ENCODE measurements around the gene DCBLD1. TPM values are rescaled to one million over a fixed set of nuclear protein-coding genes. Genes with fewer than 3 reads are reported as not detected.
A peak's percentile ranks its signal among the peaks of the same experiment; 100 is the strongest.

Gene DCBLD1
- total and polyA plus RNA-seq, 2 experiments from 2014 or later = 25.1 to 38.4 TPM

DNA sequence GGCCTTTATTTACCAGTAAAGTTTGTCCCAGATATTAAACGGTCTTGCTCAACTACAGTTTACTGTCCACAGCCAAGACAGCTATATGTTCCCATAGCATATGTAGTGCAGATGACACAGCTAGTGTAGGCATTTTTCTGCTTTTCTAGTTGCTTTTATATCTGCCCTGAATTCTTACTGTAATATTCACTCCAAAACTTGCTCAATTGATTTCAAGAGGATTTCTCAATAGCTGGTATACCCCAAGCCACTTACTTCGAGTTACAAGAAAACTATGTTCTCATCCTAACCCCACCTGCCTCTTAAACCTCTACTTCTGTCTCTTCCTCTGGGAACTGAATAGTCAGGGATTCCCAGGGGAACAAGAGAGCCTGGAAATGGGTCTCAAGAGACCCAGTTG lies 37.9 kb upstream of the DCBLD1 start:
- peak overlapping the region; percentile 56 for H3K4me2 ChIP-seq (ENCODE audit: unreplicated experiment)
- WGBS, 2 experiments (ENCODE audit: low coverage in 1 of 2, low lambda C conversion rate in 2 of 2, missing lambda C conversion rate in 2 of 2) = 27 to 31% methylated on average over 2 of the region's 2 CpGs

DNA sequence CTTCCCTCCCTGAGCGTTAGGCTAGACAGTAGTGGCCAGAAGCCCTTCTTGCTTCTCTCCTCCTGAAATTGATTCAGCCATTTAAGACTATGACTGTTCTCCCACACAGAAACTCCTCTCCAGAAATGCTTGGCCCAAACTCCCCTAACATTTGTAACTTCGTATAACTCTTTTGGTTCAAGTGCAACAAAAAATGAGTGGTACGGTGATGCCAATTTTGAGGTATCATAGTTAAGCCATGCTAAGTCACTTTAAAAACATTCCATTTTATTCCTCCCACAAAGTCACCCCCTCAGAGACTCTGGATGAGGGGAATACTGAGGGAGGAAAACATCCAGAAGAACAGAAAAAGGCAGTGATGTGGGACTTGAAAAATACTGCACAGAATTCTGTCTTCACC lies 35.6 kb upstream of the DCBLD1 start:
- Histone ChIP-seq H3K4me3 (no peak overlapping the region), H3F3A (ENCODE audit: insufficient read depth) (peaks cover 57% of the 10 kb centered on the region), H3K36me3 (ENCODE audit: low read depth) (no peaks in the 10 kb centered on the region), H3K9me3 (ENCODE audit: low read depth) (no peaks in the 10 kb centered on the region), H3K4me1 (ENCODE audit: insufficient read depth) (peaks cover 91% of the 10 kb centered on the region), H3K27me3 (replicated peaks; ENCODE audit: insufficient read depth) (no peaks in the 10 kb centered on the region), H3K27ac (peak overlapping the region; percentile 91), H3K9ac (no peak overlapping the region; the same call in 1 of the 2 replicates), H3K9me2 (ENCODE audit: insufficient read depth) (no peaks in the 10 kb centered on the region), H3K79me2 (ENCODE audit: insufficient read depth) (no peaks in the 10 kb centered on the region), H2AFZ (peak overlapping the region; percentile 31), H4K20me1 (ENCODE audit: insufficient read depth) (no peaks in the 10 kb centered on the region), H3K4me2 (ENCODE audit: unreplicated experiment) (peak overlapping the region; percentile 34)
- TF ChIP-seq EZH2phosphoT487 (IDR thresholded peaks at IDR 0.05; ENCODE audit: insufficient read depth, low read depth) = no peak
- no peak for TF ChIP-seq EZH2 (IDR thresholded peaks at IDR 0.05; ENCODE audit: insufficient read depth, poor library complexity, severe bottlenecking)
- in situ Hi-C loops (cut with MboI) = no loop called here
- WGBS, 2 experiments (ENCODE audit: low coverage in 1 of 2, low lambda C conversion rate in 2 of 2, missing lambda C conversion rate in 2 of 2) = 41 to 70% methylated on average over 3 of the region's 3 CpGs
- DNase-seq = peak; percentile 44

More for the DNA sequence above, 37.9 kb upstream of the DCBLD1 start:
- H3K79me2 ChIP-seq (ENCODE audit: insufficient read depth) = no peaks in the 10 kb centered on the region
- no peaks in the 10 kb centered on the region for H3K27me3 ChIP-seq (replicated peaks; ENCODE audit: insufficient read depth)
- H3F3A ChIP-seq (ENCODE audit: insufficient read depth) = peaks cover 68% of the 10 kb centered on the region
- no peaks in the 10 kb centered on the region for H3K9me3 ChIP-seq (ENCODE audit: low read depth)
- in situ Hi-C loops (cut with MboI) = no loop called here
- TF ChIP-seq EZH2 (IDR thresholded peaks at IDR 0.05; ENCODE audit: insufficient read depth, poor library complexity, severe bottlenecking) (no peak), EZH2phosphoT487 (IDR thresholded peaks at IDR 0.05; ENCODE audit: insufficient read depth, low read depth) (no peak)
- peaks cover 83% of the 10 kb centered on the region for H3K4me1 ChIP-seq (ENCODE audit: insufficient read depth)
- H3K9me2 ChIP-seq (ENCODE audit: insufficient read depth) = no peaks in the 10 kb centered on the region
- H3K9ac ChIP-seq = peak overlapping the region; percentile 25; the same call in 1 of the 2 replicates
- DNase-seq = peak; percentile 80
- H2AFZ ChIP-seq = no peak overlapping the region
- H4K20me1 ChIP-seq (ENCODE audit: insufficient read depth) = no peaks in the 10 kb centered on the region
- no peak overlapping the region for H3K4me3 ChIP-seq
- H3K27ac ChIP-seq = peak overlapping the region; percentile 77
- H3K36me3 ChIP-seq (ENCODE audit: low read depth) = no peaks in the 10 kb centered on the region

- in situ Hi-C loops (cut with MboI) = no loop called here
- Histone ChIP-seq H4K20me1 (ENCODE audit: insufficient read depth) (no peaks in the 10 kb centered on the region), H3K4me2 (ENCODE audit: unreplicated experiment) (peak overlapping the region; percentile 91), H3K9ac (peak overlapping the region; percentile 35), H3K4me1 (ENCODE audit: insufficient read depth) (peaks cover 80% of the 10 kb centered on the region), H3K27me3 (replicated peaks; ENCODE audit: insufficient read depth) (no peaks in the 10 kb centered on the region), H3K9me3 (ENCODE audit: low read depth) (no peaks in the 10 kb centered on the region), H3F3A (ENCODE audit: insufficient read depth) (peaks cover 45% of the 10 kb centered on the region), H3K27ac (peak overlapping the region; percentile 91), H3K36me3 (ENCODE audit: low read depth) (no peaks in the 10 kb centered on the region), H3K4me3 (peak overlapping the region; percentile 36; the same call in 1 of the 2 replicates), H2AFZ (peak overlapping the region; percentile 59), H3K79me2 (ENCODE audit: insufficient read depth) (no peaks in the 10 kb centered on the region), H3K9me2 (ENCODE audit: insufficient read depth) (no peaks in the 10 kb centered on the region)
- peak; percentile 20 for DNase-seq
- 49 to 51% methylated on average over 5 of the region's 5 CpGs for WGBS, 2 experiments (ENCODE audit: low coverage in 1 of 2, low lambda C conversion rate in 2 of 2, missing lambda C conversion rate in 2 of 2)
- TF ChIP-seq EZH2phosphoT487 (IDR thresholded peaks at IDR 0.05; ENCODE audit: insufficient read depth, low read depth) (no peak), EZH2 (IDR thresholded peaks at IDR 0.05; ENCODE audit: insufficient read depth, poor library complexity, severe bottlenecking) (no peak)
Observed at GRCh38 chr6:117448011-117448410, 34.5 kb upstream of the DCBLD1 start.

DNA sequence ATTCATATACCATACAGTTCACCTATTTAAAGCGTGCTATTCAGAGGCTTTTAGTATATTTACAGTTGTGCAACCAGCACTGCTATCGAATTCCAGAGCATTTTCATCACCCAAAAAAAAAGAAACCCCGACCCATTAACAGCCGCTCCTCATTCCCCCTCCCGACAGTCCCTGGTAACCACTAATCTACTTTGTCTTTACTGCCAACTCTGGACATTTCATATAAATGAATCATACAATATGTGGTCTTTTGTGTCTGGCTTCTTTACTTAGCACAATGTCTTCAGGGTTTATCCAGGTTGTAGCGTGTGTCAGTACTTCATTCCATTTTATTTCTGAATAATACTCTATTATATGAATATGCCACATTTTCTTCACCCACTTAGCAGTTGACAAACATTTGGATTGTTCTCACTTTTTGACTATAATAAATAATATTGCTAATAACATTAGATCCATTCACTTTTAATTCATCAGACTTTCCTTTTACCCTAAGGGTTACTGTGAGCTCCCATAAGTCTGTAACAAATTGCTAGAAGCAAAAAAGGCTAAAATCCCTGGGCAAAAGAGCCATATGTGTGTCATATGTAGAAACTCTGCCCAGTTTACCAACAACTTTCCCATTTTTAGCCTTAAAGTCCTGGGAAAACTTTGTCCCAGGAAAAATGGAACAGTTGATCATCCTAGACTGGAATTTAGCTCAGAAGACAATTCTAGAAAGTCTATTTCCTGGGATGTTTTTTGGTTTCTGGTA lies 33.6 kb upstream of the DCBLD1 start:
- Histone ChIP-seq H3K9me3 (ENCODE audit: low read depth) (no peaks in the 10 kb centered on the region), H3K79me2 (ENCODE audit: insufficient read depth) (no peaks in the 10 kb centered on the region), H4K20me1 (ENCODE audit: insufficient read depth) (no peaks in the 10 kb centered on the region), H3K27ac (peak overlapping the region; percentile 91), H3K4me1 (ENCODE audit: insufficient read depth) (peaks cover 72% of the 10 kb centered on the region), H3K27me3 (replicated peaks; ENCODE audit: insufficient read depth) (no peaks in the 10 kb centered on the region), H3F3A (ENCODE audit: insufficient read depth) (peaks cover 42% of the 10 kb centered on the region), H3K4me2 (ENCODE audit: unreplicated experiment) (peak overlapping the region; percentile 91), H3K4me3 (peak overlapping the region; percentile 36), H3K9ac (peak overlapping the region; percentile 69), H3K36me3 (ENCODE audit: low read depth) (no peaks in the 10 kb centered on the region), H2AFZ (peak overlapping the region; percentile 78), H3K9me2 (ENCODE audit: insufficient read depth) (no peaks in the 10 kb centered on the region)
- TF ChIP-seq EZH2phosphoT487 (IDR thresholded peaks at IDR 0.05; ENCODE audit: insufficient read depth, low read depth) = 0 out of 2 replicates have a peak, but pooled peaks have one; percentile 55
- TF ChIP-seq EZH2 (IDR thresholded peaks at IDR 0.05; ENCODE audit: insufficient read depth, poor library complexity, severe bottlenecking) = no peak
- WGBS, 2 experiments (ENCODE audit: low coverage in 1 of 2, low lambda C conversion rate in 2 of 2, missing lambda C conversion rate in 2 of 2) = 0 to 1% methylated on average over 6 of the region's 6 CpGs
- in situ Hi-C loops (cut with MboI) = no loop called here
- DNase-seq = peak; percentile 94

Measured in GM23248 (cell line).